Muscle layer of duodenum (tissue), 2 donors: ENCODE results near the gene OR6K3.
"Not testable (repeated sequence)": the region's sequence is repeated elsewhere in the genome, so short reads cannot be mapped to it uniquely, and the experiment has no call there.

Experiments
- H3K27ac ChIP-seq: one replicate; pipeline ENCODE4 v1.7.0; 2013; ENCODE audit warnings: mild to moderate bottlenecking, low read length
- H3K27me3 ChIP-seq: one replicate; pipeline ENCODE4 v1.7.0; 2013; ENCODE audit warnings: low read depth, mild to moderate bottlenecking, control low read depth, low read length
- H3K36me3 ChIP-seq, 2 donors: one replicate each; pipeline ENCODE4 v1.7.0; 2013; ENCODE audit warnings: low read length in 2 of 2, control low read depth in 1 of 2, mild to moderate bottlenecking in 1 of 2; ENCODE audit not compliant: insufficient read depth in 2 of 2, control insufficient read depth in 1 of 2
- H3K4me1 ChIP-seq, 2 donors: one replicate each; pipeline ENCODE4 v1.7.0; 2013; ENCODE audit warnings: low read length in 2 of 2, mild to moderate bottlenecking in 2 of 2, control low read depth in 1 of 2, moderate library complexity in 1 of 2; ENCODE audit not compliant: insufficient read depth in 2 of 2, control insufficient read depth in 1 of 2
- H3K4me3 ChIP-seq, 2 donors: one replicate each; pipeline ENCODE4 v1.7.0; 2013; ENCODE audit warnings: low read length in 2 of 2, low read depth in 1 of 2, mild to moderate bottlenecking in 1 of 2
- H3K9me3 ChIP-seq, 2 donors: one replicate each; pipeline ENCODE4 v1.7.0; 2013; ENCODE audit warnings: low read length in 2 of 2, control low read depth in 1 of 2, mild to moderate bottlenecking in 1 of 2; ENCODE audit not compliant: control insufficient read depth in 1 of 2
- donor health status: healthy.

The OR6K3 gene

DNA sequence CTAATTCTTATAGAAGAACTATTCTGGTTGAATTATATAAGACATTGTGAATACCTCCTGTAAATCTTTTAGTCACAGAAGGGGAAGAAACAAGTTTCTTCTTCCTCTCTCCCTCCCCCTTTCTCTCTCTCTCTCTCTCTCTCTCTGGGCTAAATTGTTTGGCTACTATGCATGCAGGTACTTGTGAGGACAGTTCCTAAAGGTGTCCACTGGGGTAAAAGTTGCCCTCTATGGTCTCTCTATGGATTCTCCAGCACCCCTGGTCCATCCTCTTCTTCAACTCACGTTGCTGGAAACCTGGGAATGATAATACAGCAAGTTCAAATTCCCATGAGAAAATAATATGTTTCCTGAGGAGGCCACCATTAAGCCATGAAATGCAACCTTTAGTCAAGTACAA lies 5.8 kb downstream of the OR6K3 start:
- H3K4me3 ChIP-seq, result no peak overlapping the region
- no peak overlapping the region for H3K27ac ChIP-seq
- peaks cover 0 to 3% of the 10 kb centered on the region in 2 donors for H3K9me3 ChIP-seq
- no peaks in the 10 kb centered on the region for H3K36me3 ChIP-seq
- no peaks in the 10 kb centered on the region for H3K27me3 ChIP-seq
- H3K4me1 ChIP-seq, result no peaks in the 10 kb centered on the region

DNA sequence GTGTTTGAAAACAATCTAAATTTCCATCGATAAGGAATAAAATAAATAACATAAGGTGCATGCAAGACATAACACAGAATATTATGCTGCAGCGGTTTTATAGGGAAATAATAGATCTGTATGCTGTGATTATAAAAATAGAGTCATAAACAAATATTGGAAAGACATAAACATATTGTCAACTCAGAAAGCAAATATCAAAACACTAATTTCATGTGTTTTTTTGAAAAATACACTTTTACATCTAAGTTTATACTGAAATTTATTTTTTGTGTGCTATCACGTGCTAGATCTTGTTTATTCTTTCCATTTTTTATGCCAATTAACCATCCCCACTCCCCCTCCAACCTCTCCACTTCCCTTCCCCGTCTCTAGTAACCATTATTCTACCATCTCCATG lies 9.4 kb downstream of the OR6K3 start:
- Histone ChIP-seq H3K4me3 (no peak overlapping the region), H3K9me3 (no peaks in the 10 kb centered on the region), H3K36me3 (no peaks in the 10 kb centered on the region), H3K27ac (no peak overlapping the region), H3K4me1 (no peaks in the 10 kb centered on the region), H3K27me3 (no peaks in the 10 kb centered on the region)

DNA sequence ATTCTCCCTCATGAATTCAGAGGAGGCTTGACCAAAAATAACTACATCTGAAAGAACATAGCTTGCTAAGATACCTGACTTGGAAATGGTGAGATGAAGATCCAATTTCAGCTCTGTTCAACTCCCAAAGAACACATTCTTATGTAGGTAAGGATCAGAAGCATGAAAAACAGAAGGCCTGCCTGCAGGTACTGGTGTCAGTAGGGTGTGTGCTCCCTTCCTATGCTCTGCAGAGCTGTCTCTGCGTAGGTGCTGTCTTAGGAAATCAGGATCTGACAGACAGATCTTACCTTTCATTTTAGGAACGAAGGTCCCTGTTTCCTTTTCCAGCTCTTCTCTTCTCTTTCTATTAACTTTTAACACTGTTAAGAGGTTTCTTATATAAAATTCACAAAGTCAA lies 14.4 kb downstream of the OR6K3 start:
- H3K4me1 ChIP-seq, result no peaks in the 10 kb centered on the region
- H3K4me3 ChIP-seq, result no peak overlapping the region
- H3K36me3 ChIP-seq, result no peaks in the 10 kb centered on the region
- no peaks in the 10 kb centered on the region for H3K27me3 ChIP-seq
- no peaks in the 10 kb centered on the region for H3K9me3 ChIP-seq
- no peak overlapping the region for H3K27ac ChIP-seq

DNA sequence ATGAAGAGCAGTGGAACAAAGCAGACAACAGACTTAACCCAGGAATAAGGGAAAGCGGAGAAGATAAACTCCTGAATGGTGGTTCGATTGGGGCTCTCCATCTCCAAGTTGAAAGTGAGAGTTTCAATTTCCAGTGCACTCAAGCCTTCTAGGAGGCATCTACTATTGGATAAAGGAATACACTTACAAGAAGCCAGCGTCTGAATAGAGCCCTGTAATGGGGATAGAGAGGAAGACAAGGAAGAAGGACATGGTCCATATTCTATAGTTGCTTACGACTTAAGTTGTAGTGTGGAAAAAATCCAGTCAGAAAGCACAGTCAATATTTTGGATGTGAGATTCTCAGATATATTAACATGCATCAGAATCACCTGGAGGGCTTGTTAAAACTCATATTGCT lies 20.0 kb downstream of the OR6K3 start, which contains the start of gene OR6K2:
Gene OR6K2, minus strand, starts transcription at position 101 of the 400 bp plus-strand sequence. Its CDS starts 0 bp downstream, at position 101.
- Histone ChIP-seq H3K9me3 (no peaks in the 10 kb centered on the region), H3K4me1 (no peaks in the 10 kb centered on the region), H3K4me3 (no peak within 1 kb of the TSS), H3K27me3 (no peaks in the 10 kb centered on the region), H3K27ac (no peak within 1 kb of the TSS), H3K36me3 (no peaks in the 10 kb centered on the region)

DNA sequence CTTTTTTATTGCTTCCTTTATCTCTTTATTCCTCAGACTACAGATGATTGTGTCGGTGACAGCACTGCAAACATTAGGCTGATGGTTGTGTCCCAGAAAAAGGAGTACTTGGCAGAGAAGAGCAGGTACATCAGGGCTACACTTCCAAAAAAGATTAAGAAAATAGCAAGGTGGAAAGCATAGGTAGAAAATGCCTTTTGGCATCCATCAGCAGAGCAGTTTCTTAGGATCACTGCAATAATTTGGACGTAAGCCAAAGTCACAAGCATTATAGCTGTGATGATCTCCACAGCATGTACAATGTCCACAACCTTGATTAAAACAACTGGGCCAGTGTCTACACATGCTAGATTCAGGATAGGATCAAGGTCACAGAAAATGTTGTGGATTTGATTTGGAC lies 25.9 kb downstream of the OR6K3 start:
- no peaks in the 10 kb centered on the region for H3K4me1 ChIP-seq
- no peak overlapping the region for H3K4me3 ChIP-seq

DNA sequence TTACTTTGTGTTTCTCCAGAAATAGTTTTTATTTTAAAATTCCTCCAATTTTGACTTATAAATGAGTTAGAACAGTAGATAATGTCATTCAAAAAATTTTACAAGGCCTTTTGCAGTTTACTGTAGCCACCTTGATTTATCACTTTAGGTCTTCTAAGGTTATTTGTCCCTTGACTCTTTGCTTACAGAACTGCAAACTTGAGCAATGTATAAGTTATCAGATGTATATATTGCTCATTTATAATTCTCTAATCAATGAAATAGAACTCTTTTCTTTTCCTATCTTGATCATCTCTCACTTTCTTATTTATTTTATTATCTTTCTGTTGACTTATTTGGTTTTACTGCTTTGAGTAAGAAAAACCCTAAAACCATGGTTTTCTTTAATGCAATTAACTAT lies 28.2 kb downstream of the OR6K3 start:
- Histone ChIP-seq H3K9me3 (no peaks in the 10 kb centered on the region), H3K36me3 (no peaks in the 10 kb centered on the region), H3K27ac (no peak overlapping the region), H3K4me3 (no peak overlapping the region), H3K4me1 (no peaks in the 10 kb centered on the region), H3K27me3 (no peaks in the 10 kb centered on the region)

More for the DNA sequence above, 25.9 kb downstream of the OR6K3 start:
- Histone ChIP-seq H3K27ac (no peak overlapping the region), H3K27me3 (no peaks in the 10 kb centered on the region), H3K9me3 (no peaks in the 10 kb centered on the region), H3K36me3 (no peaks in the 10 kb centered on the region)

DNA sequence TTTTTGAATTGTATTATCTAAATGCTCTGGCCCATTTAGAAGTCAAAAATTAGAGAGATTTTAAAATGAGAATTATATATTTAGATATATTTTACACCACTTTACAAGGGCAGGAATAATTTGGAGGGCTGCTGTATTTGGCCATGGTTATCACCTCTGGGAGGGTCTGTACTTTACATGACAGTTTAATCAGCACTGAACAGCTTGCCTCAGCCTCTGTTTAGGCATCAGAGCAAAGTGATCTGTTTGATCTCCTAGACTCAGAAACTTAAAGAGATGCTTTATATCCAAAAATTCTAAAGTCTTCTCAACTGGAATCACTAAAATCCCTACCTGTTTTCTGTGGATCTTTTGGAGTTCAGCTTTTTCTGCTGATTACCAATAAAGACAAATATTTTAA lies 28.6 kb downstream of the OR6K3 start:
- no peaks in the 10 kb centered on the region for H3K4me1 ChIP-seq
- no peaks in the 10 kb centered on the region for H3K27me3 ChIP-seq
- no peak overlapping the region for H3K4me3 ChIP-seq
- no peaks in the 10 kb centered on the region for H3K9me3 ChIP-seq
- no peaks in the 10 kb centered on the region for H3K36me3 ChIP-seq
- no peak overlapping the region for H3K27ac ChIP-seq

DNA sequence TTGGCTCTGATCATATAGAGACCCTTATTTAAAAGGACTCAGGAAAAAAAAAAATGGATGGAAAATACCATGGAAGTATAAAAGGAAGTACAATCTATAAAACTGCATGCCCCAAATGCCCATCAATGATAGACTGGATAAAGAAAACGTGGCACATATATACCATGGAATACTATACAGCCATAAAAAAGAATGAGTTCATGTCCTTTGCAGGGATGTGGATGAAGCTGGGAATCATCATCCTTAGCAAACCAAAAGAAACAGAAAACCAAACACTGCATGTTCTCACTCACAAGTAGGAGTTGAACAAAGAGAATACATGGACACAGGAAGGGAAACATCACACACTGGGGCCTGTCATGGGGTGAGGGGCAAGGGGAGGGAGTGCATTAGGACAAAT lies 29.4 kb downstream of the OR6K3 start:
- not testable (repeated sequence) for H3K36me3 ChIP-seq, H3K4me3 ChIP-seq, H3K27ac ChIP-seq, H3K27me3 ChIP-seq, H3K4me1 ChIP-seq, H3K9me3 ChIP-seq

DNA sequence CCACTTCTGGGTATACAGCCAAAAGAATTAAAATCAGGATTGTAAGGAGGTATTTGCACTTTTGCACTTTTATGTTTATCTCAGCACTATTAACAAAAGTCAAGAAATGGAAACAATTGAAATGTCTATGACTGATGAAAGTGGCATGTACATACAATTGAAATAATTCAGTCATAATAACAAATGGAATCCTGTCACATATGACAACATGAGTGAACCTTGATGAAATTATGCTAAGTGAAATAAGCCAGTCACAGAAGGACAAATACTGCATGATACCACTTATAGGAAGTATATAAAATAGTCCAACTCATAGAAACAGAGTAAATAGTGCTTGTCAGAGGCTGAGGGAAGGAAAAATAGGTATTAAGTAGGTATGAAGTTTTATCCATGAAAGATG lies 30.6 kb downstream of the OR6K3 start:
- Histone ChIP-seq H3K27ac (no peak overlapping the region), H3K27me3 (no peaks in the 10 kb centered on the region), H3K4me3 (no peak overlapping the region), H3K9me3 (no peaks in the 10 kb centered on the region), H3K36me3 (no peaks in the 10 kb centered on the region), H3K4me1 (no peaks in the 10 kb centered on the region)

DNA sequence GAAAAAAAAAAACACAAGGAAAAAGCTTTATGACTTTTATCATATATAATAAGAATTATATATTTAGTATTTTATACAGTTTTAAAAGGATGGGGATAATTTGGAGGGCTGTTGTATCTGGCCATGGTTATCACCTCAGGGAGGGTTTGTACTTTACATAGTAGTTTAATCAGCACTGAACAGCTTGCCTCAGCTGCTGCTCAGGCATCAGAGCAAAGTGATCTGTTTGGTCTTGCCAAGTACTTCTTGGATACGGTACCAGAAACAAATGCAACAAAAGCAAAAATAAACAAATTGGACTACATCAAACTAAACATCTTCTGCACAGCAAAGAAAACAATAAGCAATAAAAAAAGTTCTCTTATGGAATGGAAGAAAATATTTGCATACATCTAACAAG lies 31.4 kb downstream of the OR6K3 start:
- Histone ChIP-seq H3K36me3 (no peaks in the 10 kb centered on the region), H3K4me1 (no peaks in the 10 kb centered on the region), H3K27me3 (no peaks in the 10 kb centered on the region), H3K4me3 (no peak overlapping the region), H3K9me3 (no peaks in the 10 kb centered on the region), H3K27ac (no peak overlapping the region)

DNA sequence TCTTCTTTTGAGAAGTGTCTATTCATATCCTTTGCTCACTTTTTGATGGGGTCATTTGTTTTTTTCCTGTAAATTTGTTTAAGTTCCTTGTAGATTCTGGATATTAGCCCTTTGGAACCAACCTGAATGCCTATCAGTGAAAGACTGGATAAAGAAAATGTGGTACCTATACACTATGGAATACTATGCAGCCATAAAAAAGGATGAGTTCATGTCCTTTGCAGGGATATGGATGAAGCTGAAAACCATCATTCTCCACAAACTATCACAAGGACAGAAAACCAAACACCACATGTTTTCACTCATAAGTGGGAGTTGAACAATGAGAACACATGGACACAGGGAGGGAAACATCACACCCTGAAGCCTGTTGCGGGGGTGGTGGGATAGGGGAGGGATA lies 32.2 kb downstream of the OR6K3 start:
- not testable (repeated sequence) for H3K4me1 ChIP-seq, H3K9me3 ChIP-seq, H3K27ac ChIP-seq, H3K4me3 ChIP-seq, H3K27me3 ChIP-seq, H3K36me3 ChIP-seq

DNA sequence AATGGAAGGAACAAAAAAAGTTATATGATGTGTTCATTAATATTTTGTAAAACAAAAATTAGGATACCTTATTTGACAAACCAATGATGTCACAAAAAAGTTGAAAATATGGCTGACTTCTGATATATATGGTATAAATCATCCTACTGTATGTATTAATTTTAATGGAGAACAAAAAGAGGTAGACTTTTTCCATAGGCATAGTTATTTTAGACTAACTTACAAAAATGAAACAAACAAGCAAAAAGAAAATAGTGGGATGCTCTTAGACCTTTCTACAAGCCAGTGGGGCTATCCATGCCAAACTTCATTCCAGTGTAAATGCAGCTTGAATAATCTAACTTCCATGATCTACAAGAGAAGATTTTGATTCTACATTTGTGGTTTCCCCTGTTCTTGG lies 33.5 kb downstream of the OR6K3 start:
- Histone ChIP-seq H3K4me3 (no peak overlapping the region), H3K27ac (no peak overlapping the region), H3K36me3 (no peaks in the 10 kb centered on the region), H3K27me3 (no peaks in the 10 kb centered on the region), H3K9me3 (no peaks in the 10 kb centered on the region), H3K4me1 (no peaks in the 10 kb centered on the region)
